Smooth muscle cell of the brain vasculature (primary cell): ENCODE results near the gene MRC2.

Experiments
- DNase-seq: peaks from one replicate; pipeline ENCODE4 v3.0.0-alpha.2; 2012; ENCODE audit warnings: low read depth, low spot score

The MRC2 gene

GRCh38 chr17:62702746-62703260 lies 75.3 kb downstream of the MRC2 start:
- DNase-seq: no peak

GRCh38 chr17:62703261-62703775 lies 75.8 kb downstream of the MRC2 start:
- no peak for DNase-seq

- no peak for DNase-seq
These were observed 76.4 kb downstream of the MRC2 start for GRCh38 chr17:62703776-62704380.

- DNase-seq: no peak
These were observed 77.0 kb downstream of the MRC2 start for GRCh38 chr17:62704381-62704971.

GRCh38 chr17:62705156-62705777 lies 77.8 kb downstream of the MRC2 start:
- no peak for DNase-seq

- no peak for DNase-seq
These were observed 78.5 kb downstream of the MRC2 start for GRCh38 chr17:62705778-62706597.

- DNase-seq: no peak
These were observed 79.3 kb downstream of the MRC2 start for GRCh38 chr17:62706598-62707424.

GRCh38 chr17:62707425-62707739 lies 79.9 kb downstream of the MRC2 start:
- DNase-seq: no peak

GRCh38 chr17:62708587-62708986 lies 81.1 kb downstream of the MRC2 start:
- no peak for DNase-seq

- DNase-seq: no peak
These were observed 84.7 kb downstream of the MRC2 start for GRCh38 chr17:62712171-62712581.

- DNase-seq: no peak
These were observed 85.8 kb downstream of the MRC2 start for GRCh38 chr17:62713086-62713881.

- DNase-seq: no peak
These were observed 86.7 kb downstream of the MRC2 start for GRCh38 chr17:62714016-62714777.

GRCh38 chr17:62715882-62716390 lies 88.5 kb downstream of the MRC2 start:
- DNase-seq: no peak

GRCh38 chr17:62716834-62717588 lies 89.5 kb downstream of the MRC2 start:
- DNase-seq: no peak

- no peak for DNase-seq
These were observed 90.1 kb downstream of the MRC2 start for GRCh38 chr17:62717589-62717855.

- no peak for DNase-seq
These were observed 90.4 kb downstream of the MRC2 start for GRCh38 chr17:62717889-62718288.

GRCh38 chr17:62718429-62718828 lies 91.0 kb downstream of the MRC2 start:
- DNase-seq: no peak

- DNase-seq: no peak
These were observed 92.1 kb downstream of the MRC2 start for GRCh38 chr17:62719586-62719985.
